ENCODE results near the gene HMGCLL1.

HMGCLL1 gene

GRCh38 chr6:55531496-55531895, 47.5 kb downstream of the HMGCLL1 start:
- no peak for DNase-seq (ENCODE audit: low spot score)

GRCh38 chr6:55530931-55531330, 48.1 kb downstream of the HMGCLL1 start:
- no peak for DNase-seq (ENCODE audit: low spot score)

GRCh38 chr6:55528624-55529023, 50.4 kb downstream of the HMGCLL1 start:
- DNase-seq (ENCODE audit: low spot score) = no peak

GRCh38 chr6:55524441-55524840, 54.6 kb downstream of the HMGCLL1 start:
- no peak for DNase-seq (ENCODE audit: low spot score)

GRCh38 chr6:55518529-55519060, 60.4 kb downstream of the HMGCLL1 start:
- DNase-seq (ENCODE audit: low spot score) = no peak

- DNase-seq (ENCODE audit: low spot score) = no peak
These were observed 62.3 kb downstream of the HMGCLL1 start for GRCh38 chr6:55516736-55517135.

GRCh38 chr6:55512904-55513303, 66.1 kb downstream of the HMGCLL1 start:
- DNase-seq (ENCODE audit: low spot score) = no peak

- DNase-seq (ENCODE audit: low spot score) = no peak
These were observed 67.7 kb downstream of the HMGCLL1 start for GRCh38 chr6:55511122-55511800.

GRCh38 chr6:55499591-55499990, 79.4 kb downstream of the HMGCLL1 start:
- DNase-seq (ENCODE audit: low spot score) = no peak

- no peak for DNase-seq (ENCODE audit: low spot score)
These were observed 81.3 kb downstream of the HMGCLL1 start for GRCh38 chr6:55497694-55498093.

- DNase-seq (ENCODE audit: low spot score) = no peak
These were observed 82.8 kb downstream of the HMGCLL1 start for GRCh38 chr6:55496201-55496600.

- no peak for DNase-seq (ENCODE audit: low spot score)
These were observed 83.7 kb downstream of the HMGCLL1 start for GRCh38 chr6:55495277-55495676.

GRCh38 chr6:55494411-55494810, 84.6 kb downstream of the HMGCLL1 start:
- DNase-seq (ENCODE audit: low spot score) = no peak

GRCh38 chr6:55492259-55492658, 86.7 kb downstream of the HMGCLL1 start:
- DNase-seq (ENCODE audit: low spot score) = no peak

- no peak for DNase-seq (ENCODE audit: low spot score)
These were observed 88.1 kb downstream of the HMGCLL1 start for GRCh38 chr6:55490871-55491270.

GRCh38 chr6:55474382-55474781, 104.6 kb downstream of the HMGCLL1 start:
- DNase-seq (ENCODE audit: low spot score) = no peak

GRCh38 chr6:55473722-55474121, 105.3 kb downstream of the HMGCLL1 start:
- no peak for DNase-seq (ENCODE audit: low spot score)

- DNase-seq (ENCODE audit: low spot score) = no peak
These were observed 109.0 kb downstream of the HMGCLL1 start for GRCh38 chr6:55469951-55470366.

GRCh38 chr6:55456016-55456415, 123.0 kb downstream of the HMGCLL1 start:
- DNase-seq (ENCODE audit: low spot score) = no peak

GRCh38 chr6:55450005-55450404, 129.0 kb downstream of the HMGCLL1 start:
- no peak for DNase-seq (ENCODE audit: low spot score)

GRCh38 chr6:55449225-55449624, 129.8 kb downstream of the HMGCLL1 start:
- DNase-seq (ENCODE audit: low spot score) = no peak

GRCh38 chr6:55448451-55448850, 130.5 kb downstream of the HMGCLL1 start:
- DNase-seq (ENCODE audit: low spot score) = no peak

- DNase-seq (ENCODE audit: low spot score) = no peak
These were observed 131.1 kb downstream of the HMGCLL1 start for GRCh38 chr6:55447891-55448290.

- DNase-seq (ENCODE audit: low spot score) = peak; percentile 2
These were observed 133.3 kb downstream of the HMGCLL1 start for GRCh38 chr6:55445648-55446204.

Measured in hematopoietic multipotent progenitor cell treated with erythropoietin and hydrocortisone succinate and interleukin-3 and kit ligand, for 15 days (in vitro differentiated cells).